SK-N-MC (cell line): ENCODE results near the gene SUV39H2.
"Not testable (repeated sequence)": the region's sequence is repeated elsewhere in the genome, so short reads cannot be mapped to it uniquely, and the experiment has no call there.

Source experiments
- DNase-seq: peaks from one replicate; pipeline ENCODE4 v3.0.0-alpha.2; 2011; ENCODE audit warnings: low read depth, low spot score
- H3K27ac ChIP-seq: fragments of 200-600 bp; sonication (generic); 2 replicates; pipeline ENCODE4 v1.5.1; 2016; ENCODE audit warnings: mixed run types
- H3K36me3 ChIP-seq: fragments of 200-600 bp; sonication (generic); 2 replicates; pipeline ENCODE4 v1.6.1; 2017; ENCODE audit warnings: antibody characterized with exemption, low read length, mixed read lengths; ENCODE audit not compliant: insufficient read depth
- H3K4me3 ChIP-seq: fragments of 200-600 bp; sonication (generic); 2 replicates; pipeline ENCODE4 v1.5.1; 2016
- H3K9ac ChIP-seq: fragments of 200-600 bp; sonication (generic); 2 replicates; pipeline ENCODE4 v1.8.0; 2017; ENCODE audit warnings: mixed run types, mixed read lengths; ENCODE audit not compliant: insufficient read length
- H3K9me3 ChIP-seq: fragments of 200-600 bp; sonication (generic); 2 replicates; pipeline ENCODE4 v1.6.1; 2017; ENCODE audit warnings: low read depth, mild to moderate bottlenecking, antibody characterized with exemption, low read length, moderate library complexity, mixed read lengths
- EZH2 ChIP-seq: fragments of 200-600 bp; sonication (generic); IDR thresholded peaks from one replicate; pipeline ENCODE4 v1.6.1; 2017; ENCODE audit warnings: antibody characterized with exemption
- FOXP2 ChIP-seq: optimal IDR thresholded peaks from 2 replicates; pipeline ENCODE3; 2011; ENCODE audit warnings: mild to moderate bottlenecking, moderate library complexity; ENCODE audit not compliant: insufficient read depth; ENCODE audit errors: extremely low read length, control extremely low read depth
- POLR2AphosphoS5 ChIP-seq: IDR thresholded peaks from 2 replicates; pipeline ENCODE4 v1.6.1; 2012; ENCODE audit warnings: mild to moderate bottlenecking, low read depth, low read length, borderline replicate concordance

Gene SUV39H2

DNA sequence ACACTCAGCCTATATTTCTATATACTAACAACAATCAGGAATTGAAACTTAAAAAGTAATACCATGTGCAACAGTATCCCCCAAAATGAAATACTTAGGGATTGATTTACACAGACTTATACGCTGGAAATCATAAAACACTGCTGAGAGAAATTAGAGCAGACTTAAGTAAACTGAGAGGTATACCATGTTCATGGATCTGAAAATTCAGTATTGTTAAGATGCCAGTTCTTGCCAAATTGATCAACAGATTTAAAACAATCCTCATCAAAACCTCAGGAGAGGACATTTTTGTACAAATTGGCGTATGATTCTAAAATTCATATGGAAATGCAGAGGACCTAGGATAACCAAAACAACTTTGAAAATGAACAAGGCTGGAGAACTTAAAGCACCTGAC, 37.9 kb downstream of the SUV39H2 start:
- Histone ChIP-seq H3K4me3 (no peak overlapping the region), H3K36me3 (peaks cover 48% of the 10 kb centered on the region), H3K9me3 (no peaks in the 10 kb centered on the region), H3K27ac (no peak overlapping the region), H3K9ac (no peak overlapping the region)
- no peak for DNase-seq
- TF ChIP-seq FOXP2 (no peak), POLR2AphosphoS5 (no peak), EZH2 (no peak)

DNA sequence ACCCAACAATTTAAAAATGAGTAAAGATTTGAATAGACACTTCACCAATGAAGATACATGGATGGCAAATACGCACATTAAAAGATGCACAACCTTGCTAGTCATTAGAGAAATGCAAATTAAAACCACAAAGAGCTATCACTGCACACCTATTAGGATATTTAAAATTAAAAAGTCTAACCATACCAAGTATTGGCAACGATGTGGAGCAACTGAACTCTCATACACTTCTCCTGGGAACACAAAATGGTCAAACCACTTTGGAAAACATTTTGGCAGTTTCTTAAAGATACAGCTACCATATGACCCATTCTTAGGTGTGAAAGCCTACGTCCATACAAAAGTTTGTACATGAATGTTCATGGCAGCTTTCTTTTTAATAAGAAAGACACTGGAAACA, 39.2 kb downstream of the SUV39H2 start:
- Histone ChIP-seq H3K27ac (no peak overlapping the region), H3K36me3 (peaks cover 44% of the 10 kb centered on the region), H3K9ac (no peak overlapping the region), H3K4me3 (no peak overlapping the region), H3K9me3 (no peaks in the 10 kb centered on the region)
- no peak for DNase-seq
- no peak for TF ChIP-seq FOXP2
- no peak for TF ChIP-seq POLR2AphosphoS5
- no peak for TF ChIP-seq EZH2

DNA sequence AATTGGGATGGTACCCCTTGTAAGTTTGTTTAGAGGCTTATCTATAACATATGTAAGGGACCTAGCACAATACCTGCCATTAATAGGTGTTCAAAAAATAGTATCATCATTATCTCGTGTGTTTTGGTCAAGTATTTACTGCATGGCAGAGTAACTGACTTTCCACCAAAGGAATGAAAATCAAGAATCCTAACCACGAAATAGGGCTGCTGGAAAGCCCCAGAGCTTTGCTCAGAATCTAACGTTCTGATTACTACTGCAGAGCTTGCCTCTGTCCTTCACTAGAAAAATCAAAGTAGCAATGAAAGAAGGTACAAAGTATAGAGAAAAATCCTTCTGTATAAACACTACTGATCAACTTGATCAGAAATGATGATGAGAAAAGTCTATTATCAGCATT, 40.3 kb downstream of the SUV39H2 start:
- H3K27ac ChIP-seq = no peak overlapping the region
- TF ChIP-seq EZH2 (no peak), FOXP2 (no peak), POLR2AphosphoS5 (no peak)
- peaks cover 43% of the 10 kb centered on the region for H3K36me3 ChIP-seq
- no peak for DNase-seq
- no peaks in the 10 kb centered on the region for H3K9me3 ChIP-seq
- H3K9ac ChIP-seq = no peak overlapping the region
- H3K4me3 ChIP-seq = no peak overlapping the region

DNA sequence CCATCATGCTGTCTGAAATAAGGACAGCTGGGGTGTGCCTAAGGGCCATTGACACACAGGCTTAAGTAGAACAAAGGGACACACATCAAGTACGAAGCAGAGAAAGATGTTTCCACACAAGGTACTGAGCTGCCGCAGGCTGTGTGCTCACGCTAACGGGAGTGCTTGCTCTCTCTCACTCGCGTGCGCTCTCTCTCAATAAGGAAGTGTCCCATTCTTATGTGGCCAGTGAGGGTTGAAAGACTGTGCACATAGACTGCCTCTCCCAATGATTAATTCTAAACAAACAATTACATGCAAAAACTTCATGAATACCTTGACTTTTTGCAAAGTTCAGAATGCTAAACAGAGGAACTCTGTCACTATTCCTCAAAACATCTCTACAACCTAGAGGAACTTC, 45.3 kb downstream of the SUV39H2 start:
- H3K36me3 ChIP-seq = peaks cover 6% of the 10 kb centered on the region; the same call in 1 of the 2 replicates

DNA sequence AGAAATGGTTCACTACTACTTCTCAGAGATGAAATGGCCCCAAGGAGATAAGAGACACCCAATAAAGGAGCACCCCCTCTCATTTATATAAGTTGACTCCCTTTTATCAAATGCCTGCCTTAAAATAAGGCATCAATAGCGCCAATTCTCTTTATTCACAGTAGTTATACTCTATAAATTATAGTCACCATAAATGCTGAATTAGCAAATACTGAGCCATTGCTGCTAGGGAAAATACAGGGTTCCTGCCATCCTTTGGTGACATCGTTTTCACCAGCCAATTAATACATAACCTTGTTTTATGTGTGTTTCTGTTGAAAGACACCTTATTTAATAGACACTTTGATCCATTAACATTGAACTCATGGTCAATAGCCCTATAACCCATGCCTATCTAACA, 46.6 kb downstream of the SUV39H2 start:
- DNase-seq = no peak
- Histone ChIP-seq H3K27ac (no peak overlapping the region), H3K4me3 (no peak overlapping the region), H3K9me3 (no peaks in the 10 kb centered on the region), H3K9ac (no peak overlapping the region), H3K36me3 (no peaks in the 10 kb centered on the region)
- no peak for TF ChIP-seq FOXP2
- no peak for TF ChIP-seq EZH2
- TF ChIP-seq POLR2AphosphoS5 = no peak

More for the DNA sequence above, 45.3 kb downstream of the SUV39H2 start:
- H3K9ac ChIP-seq = no peak overlapping the region
- DNase-seq = no peak
- no peak for TF ChIP-seq FOXP2
- no peak for TF ChIP-seq EZH2
- TF ChIP-seq POLR2AphosphoS5 = no peak
- no peak overlapping the region for H3K4me3 ChIP-seq
- H3K9me3 ChIP-seq = no peaks in the 10 kb centered on the region
- H3K27ac ChIP-seq = no peak overlapping the region

DNA sequence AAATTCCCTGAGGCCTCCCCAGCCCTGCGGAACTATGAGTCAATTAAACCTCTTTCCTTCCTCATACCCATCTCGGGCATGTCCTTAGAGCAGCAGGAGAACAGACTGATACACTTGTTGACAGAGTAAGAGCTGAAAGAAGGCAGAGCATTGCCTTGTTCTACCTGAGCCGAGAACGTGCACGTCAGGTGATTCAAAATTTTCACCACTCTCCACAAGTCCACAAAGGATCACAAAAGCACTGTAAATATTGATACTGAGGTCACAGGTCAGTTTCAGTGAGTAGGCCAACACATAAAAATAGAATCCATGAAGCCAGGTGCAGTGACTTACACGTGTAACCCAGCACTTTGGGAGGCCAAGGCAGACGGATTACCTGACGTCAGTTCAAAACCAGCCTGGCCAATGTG, 47.4 kb downstream of the SUV39H2 start:
- Histone ChIP-seq H3K36me3 (no peaks in the 10 kb centered on the region), H3K9ac (no peak overlapping the region), H3K27ac (no peak overlapping the region), H3K9me3 (no peaks in the 10 kb centered on the region), H3K4me3 (no peak overlapping the region)
- TF ChIP-seq EZH2 (no peak), POLR2AphosphoS5 (no peak), FOXP2 (no peak)
- DNase-seq = no peak

DNA sequence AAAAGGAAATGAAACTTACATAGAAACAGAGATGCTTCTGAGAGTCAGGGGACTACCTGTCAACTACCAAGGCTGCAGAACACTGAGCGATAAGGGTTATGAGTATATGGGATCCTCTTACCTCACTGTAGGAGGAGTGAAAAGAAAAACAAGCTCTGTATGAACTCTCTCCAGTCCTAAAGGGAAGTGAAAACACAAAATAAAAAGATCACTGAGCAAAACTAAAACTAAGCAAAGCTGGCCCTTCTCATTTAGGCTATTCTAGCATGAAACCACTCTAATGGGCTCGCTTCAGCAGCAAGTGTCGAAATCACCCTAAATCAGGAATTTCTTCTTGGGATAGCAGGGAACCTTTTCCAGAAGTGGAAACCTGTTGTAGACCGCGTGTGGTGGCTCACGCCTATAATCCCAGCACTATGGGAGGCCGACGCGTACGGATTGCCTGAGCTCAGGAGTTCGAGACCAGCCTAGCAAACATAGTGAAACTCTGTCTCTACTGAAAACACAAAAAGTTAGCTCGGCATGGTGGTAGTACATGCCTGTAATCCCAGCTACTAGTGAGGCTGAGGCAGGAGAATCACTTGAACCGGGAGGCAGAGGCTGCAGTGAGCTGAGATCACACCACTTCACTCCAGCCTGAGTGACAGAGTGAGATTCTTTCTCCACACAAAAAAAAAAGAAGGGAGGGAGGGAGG, 48.2 kb downstream of the SUV39H2 start:
- Histone ChIP-seq H3K4me3 (no peak overlapping the region), H3K9me3 (no peaks in the 10 kb centered on the region), H3K9ac (no peak overlapping the region), H3K36me3 (no peaks in the 10 kb centered on the region), H3K27ac (no peak overlapping the region)
- DNase-seq = no peak
- TF ChIP-seq FOXP2 (no peak), EZH2 (no peak), POLR2AphosphoS5 (no peak)

DNA sequence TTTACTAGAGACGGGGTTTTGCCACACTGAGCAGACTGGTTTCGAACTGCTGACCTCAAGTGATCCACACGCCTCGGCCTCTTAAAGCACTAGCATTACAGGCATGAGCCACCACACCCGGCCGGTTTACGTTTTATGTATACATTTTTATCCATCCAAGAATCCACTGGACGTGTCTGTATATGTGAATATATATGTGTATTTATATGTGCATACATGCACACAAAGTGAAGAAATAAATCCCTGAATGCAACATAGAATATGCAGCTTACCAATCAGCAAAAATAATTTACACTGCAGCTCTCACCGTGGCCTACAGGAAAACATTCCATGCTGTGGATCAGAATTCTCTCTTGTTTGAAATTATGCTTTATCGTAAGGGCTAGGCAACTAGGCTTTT, 51.9 kb downstream of the SUV39H2 start:
- no peaks in the 10 kb centered on the region for H3K9me3 ChIP-seq
- TF ChIP-seq EZH2 (no peak), POLR2AphosphoS5 (no peak), FOXP2 (no peak)
- H3K27ac ChIP-seq = no peak overlapping the region
- DNase-seq = no peak
- H3K9ac ChIP-seq = no peak overlapping the region
- H3K4me3 ChIP-seq = no peak overlapping the region
- H3K36me3 ChIP-seq = no peaks in the 10 kb centered on the region; the same call in 1 of the 2 replicates

DNA sequence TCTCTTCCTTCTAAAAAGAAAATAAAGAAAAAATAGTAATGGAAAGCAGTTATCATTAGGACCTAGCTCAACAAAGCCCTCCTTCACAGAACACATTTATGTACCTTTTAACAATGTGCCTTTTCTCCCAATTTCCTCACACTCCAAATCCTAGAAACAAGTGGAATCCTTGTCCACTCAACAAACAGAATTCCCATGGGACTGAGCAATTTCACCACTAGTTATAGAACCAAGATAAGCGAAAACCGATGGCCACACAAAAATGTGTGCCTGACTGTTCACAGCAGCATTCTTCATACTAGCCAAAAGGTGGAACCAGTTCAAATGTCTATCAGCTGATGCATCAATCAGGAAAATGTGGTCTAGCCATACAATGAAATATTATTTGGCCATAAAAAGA, 57.9 kb downstream of the SUV39H2 start:
- no peak for TF ChIP-seq POLR2AphosphoS5
- no peak for TF ChIP-seq FOXP2
- no peak for TF ChIP-seq EZH2
- no peak for DNase-seq
- no peak overlapping the region for H3K9ac ChIP-seq
- no peaks in the 10 kb centered on the region; the same call in 1 of the 2 replicates for H3K36me3 ChIP-seq
- H3K27ac ChIP-seq = no peak overlapping the region
- H3K4me3 ChIP-seq = no peak overlapping the region
- no peaks in the 10 kb centered on the region for H3K9me3 ChIP-seq

DNA sequence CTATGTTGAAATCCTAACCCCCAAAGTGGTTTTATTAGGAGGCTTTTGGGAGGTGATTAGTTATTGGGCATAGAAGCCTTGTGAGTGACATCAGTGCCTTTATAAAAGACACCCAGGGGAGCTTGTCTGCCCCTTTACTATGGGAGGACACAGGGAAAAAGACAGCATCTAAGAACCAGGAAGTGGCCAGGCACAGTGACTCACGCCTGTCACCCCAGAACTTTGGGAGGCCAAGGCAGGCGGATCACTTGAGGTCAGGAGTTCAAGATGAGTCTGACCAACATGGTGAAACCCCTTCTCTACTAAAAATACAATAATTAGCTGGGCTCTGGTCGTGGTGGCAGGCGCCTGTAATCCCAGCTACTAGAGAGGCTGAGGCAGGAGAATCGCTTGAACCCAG, 60.3 kb downstream of the SUV39H2 start:
- not testable (repeated sequence) for DNase-seq, H3K27ac ChIP-seq, H3K9ac ChIP-seq, H3K9me3 ChIP-seq, H3K36me3 ChIP-seq, H3K4me3 ChIP-seq

DNA sequence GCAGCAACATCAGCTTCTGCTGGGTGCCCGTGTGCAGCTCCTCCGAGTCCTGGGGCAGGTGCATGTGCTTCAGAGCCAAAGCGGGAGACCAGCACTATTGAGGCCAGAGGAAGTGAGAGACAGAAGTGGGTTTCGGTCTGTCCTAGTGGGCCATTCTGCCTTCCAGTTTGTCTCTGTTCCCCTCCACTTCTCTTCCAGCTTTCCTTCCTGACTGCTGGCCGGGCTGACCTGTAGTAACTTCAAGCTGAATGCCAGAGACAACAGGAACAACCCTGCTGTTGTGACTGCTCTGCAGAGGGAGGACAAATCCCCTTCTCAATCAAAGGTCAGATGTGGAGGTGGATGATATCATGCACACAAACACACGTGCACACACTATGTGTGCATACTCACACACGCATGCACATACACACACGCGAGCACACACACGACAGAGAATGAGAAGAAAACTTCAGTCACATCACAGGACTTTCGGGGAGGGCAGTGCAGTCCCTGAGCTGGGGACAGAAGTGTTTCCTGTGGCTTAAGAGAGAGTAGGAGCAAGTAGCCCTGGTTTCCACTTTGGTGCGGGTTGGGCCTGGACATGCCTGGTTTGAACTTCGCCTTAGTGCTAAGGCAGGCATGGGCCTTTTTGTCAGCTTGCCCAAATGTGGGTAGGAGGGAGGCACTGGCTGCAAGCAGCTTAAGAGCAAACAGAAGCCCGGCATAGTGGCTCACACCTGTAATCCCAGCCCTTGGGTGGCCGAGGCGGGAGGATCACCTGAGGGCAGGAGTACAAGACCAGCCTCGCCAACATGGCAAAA, 63.7 kb downstream of the SUV39H2 start:
- not testable (repeated sequence) for H3K27ac ChIP-seq, H3K9me3 ChIP-seq, H3K9ac ChIP-seq, DNase-seq, H3K36me3 ChIP-seq, H3K4me3 ChIP-seq

DNA sequence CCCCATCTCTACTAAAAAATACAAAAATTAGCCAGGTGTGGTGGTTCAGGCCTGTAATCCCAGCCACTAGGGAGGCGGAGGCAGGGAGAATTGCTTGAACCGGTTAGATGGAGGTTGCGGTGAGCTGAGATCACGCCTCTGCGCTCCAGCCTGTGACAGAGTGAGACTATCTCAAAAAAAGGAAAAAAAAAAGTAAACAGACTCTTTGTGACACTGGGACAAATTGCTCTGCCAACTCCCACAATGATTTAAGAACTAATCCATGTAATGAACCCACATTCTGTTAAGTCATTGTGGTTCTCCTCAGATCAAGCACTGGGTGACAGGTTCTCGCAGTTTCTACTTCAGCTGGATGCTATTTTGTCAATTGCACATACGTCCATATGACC, 64.3 kb downstream of the SUV39H2 start:
- H3K4me3 ChIP-seq, H3K36me3 ChIP-seq, H3K27ac ChIP-seq, DNase-seq, H3K9ac ChIP-seq, H3K9me3 ChIP-seq: not testable (repeated sequence)
